ENCODE results near the gene SCD.

Gene SCD

DNA sequence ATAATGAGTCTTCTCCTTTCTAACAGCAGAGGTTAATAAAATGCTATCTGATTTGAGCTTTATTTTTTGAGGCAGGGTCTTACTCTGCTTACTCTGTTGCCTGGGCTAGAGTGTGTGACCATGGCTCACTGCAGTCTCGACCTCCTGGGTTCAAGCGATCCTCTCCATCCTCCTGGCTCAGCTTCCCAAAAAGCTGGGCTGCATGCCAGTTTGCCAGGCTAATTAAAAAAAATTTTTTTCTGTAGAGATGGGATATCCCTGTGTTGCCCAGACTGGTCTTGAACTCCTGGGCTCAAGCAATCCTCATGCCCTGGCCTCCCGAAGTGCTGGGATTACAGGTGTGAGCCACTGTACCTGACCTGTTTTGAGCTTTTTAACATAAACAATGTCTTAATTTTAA is 56.7 kb downstream of the SCD start:
- H3K4me3 ChIP-seq (ENCODE audit: low read length) = no peak overlapping the region
- DNase-seq (ENCODE audit: low read depth) = no peak
- TF ChIP-seq, protein P1, sequence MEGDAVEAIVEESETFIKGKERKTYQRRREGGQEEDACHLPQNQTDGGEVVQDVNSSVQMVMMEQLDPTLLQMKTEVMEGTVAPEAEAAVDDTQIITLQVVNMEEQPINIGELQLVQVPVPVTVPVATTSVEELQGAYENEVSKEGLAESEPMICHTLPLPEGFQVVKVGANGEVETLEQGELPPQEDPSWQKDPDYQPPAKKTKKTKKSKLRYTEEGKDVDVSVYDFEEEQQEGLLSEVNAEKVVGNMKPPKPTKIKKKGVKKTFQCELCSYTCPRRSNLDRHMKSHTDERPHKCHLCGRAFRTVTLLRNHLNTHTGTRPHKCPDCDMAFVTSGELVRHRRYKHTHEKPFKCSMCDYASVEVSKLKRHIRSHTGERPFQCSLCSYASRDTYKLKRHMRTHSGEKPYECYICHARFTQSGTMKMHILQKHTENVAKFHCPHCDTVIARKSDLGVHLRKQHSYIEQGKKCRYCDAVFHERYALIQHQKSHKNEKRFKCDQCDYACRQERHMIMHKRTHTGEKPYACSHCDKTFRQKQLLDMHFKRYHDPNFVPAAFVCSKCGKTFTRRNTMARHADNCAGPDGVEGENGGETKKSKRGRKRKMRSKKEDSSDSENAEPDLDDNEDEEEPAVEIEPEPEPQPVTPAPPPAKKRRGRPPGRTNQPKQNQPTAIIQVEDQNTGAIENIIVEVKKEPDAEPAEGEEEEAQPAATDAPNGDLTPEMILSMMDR (conservative IDR thresholded peaks at IDR 0.05; ENCODE audit: low read depth, low read length) = no peak

DNA sequence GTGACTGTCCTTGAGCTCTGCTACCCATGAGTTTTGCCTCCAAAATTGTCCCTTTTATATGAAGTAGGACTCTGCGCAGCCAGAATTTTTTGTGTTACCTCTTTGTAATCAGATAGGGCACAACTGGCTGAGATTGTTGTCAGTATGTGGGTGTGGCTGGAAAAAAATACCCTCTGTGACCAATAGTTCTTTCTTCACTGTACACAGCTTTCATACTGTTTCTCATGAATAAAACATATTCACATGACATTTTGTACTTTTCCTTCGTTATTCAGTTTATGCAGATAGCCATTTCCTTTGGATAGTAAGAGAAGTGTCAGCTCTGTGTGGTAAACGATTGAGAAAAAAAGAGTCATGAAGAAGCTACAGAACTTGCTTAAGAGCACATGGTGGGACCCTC is 66.1 kb downstream of the SCD start:
- TF ChIP-seq, protein P1 (conservative IDR thresholded peaks at IDR 0.05; ENCODE audit: low read depth, low read length) = no peak
- DNase-seq (ENCODE audit: low read depth) = no peak

More for the DNA sequence above, 66.1 kb downstream of the SCD start:
- no peak overlapping the region for H3K4me3 ChIP-seq (ENCODE audit: low read length)
